Right cardiac atrium (tissue), 5 donors: ENCODE results near the gene TAGLN3. TPM values are rescaled to one million over a fixed set of nuclear protein-coding genes. Genes with fewer than 3 reads are reported as not detected.
A peak's percentile ranks its signal among the peaks of the same experiment; 100 is the strongest.

Experiments
- ATAC-seq, 2 donors: fragments of 200-7000 bp; cut with Tn5 transposase; one replicate each; pipeline versions ENCODE4 v1.8.0 to v1.9.1; 2020; ENCODE audit warnings: moderate library complexity in 2 of 2, mild to moderate bottlenecking in 1 of 2
- DNase-seq, 3 donors: peaks; one replicate each; pipeline ENCODE4 v3.0.0-alpha.2; 2020
- H3K27ac ChIP-seq: one replicate; pipeline ENCODE4 v1.5.1; 2013; ENCODE audit warnings: mild to moderate bottlenecking, low read length, control low read depth, moderate library complexity
- H3K27me3 ChIP-seq: one replicate; pipeline ENCODE4 v1.6.1; 2013; ENCODE audit not compliant: control insufficient read depth, insufficient read depth
- H3K4me1 ChIP-seq: one replicate; pipeline ENCODE4 v1.6.1; 2013; ENCODE audit warnings: low read length; ENCODE audit not compliant: control insufficient read depth, insufficient read depth
- H3K4me3 ChIP-seq: one replicate; pipeline ENCODE4 v1.5.1; 2013; ENCODE audit warnings: low read length, control low read depth
- H3K9me3 ChIP-seq: one replicate; pipeline ENCODE4 v1.6.1; 2013; ENCODE audit warnings: low read length; ENCODE audit not compliant: control insufficient read depth
- WGBS: extraction: QIAGEN DNeasy Blood & Tissue Kit; methylation state at CpG from one replicate; pipeline ENCODE4 v1.1.7; 2013; 5-methylcytosine and 5-hydroxymethylcytosine counted together
- intact Hi-C, 4 donors: fragments of 100-400 bp; cut with DNase I; formaldehyde crosslinking; loops; one replicate each; pipeline versions ENCODE4 v1.11.0 to v1.14.0; 2022 to 2023
- polyA plus RNA-seq: library from polyadenylated mRNA; stranded (reverse); fragments of 200-250 nt; gene quantifications from one replicate; pipeline ENCODE4 v1.2.3, GENCODE V29; 2013
- total RNA-seq, 4 donors: library from RNA; stranded (reverse); fragmentation: NEBNext Ultra II Directional; extraction: Animal tissue kit (Norgen Biotek cat#: 25700); gene quantifications; one replicate each; pipeline ENCODE4 v1.2.1, GENCODE V29; 2021
- donor health status: healthy with polysubstance abuse.
- donor health status: DM: no; HTN: yes; CAD: no.
- donor health status: DM: no; HTN: no; CAD: no.
- donor health status: DM: no; HTN: yes; CAD: no; lungs with severe emphysema.
- donor health status: DM: yes; HTN: yes; CAD: no.

TAGLN3 gene
- total and polyA plus RNA-seq, 5 donors, result 0.28 to 0.74 (median 0.52) TPM; not detected in 1

GRCh38 chr3:111963424-111963823 is 35.3 kb upstream of the TAGLN3 start:
- no peaks in the 10 kb centered on the region for H3K27me3 ChIP-seq
- ATAC-seq (no peak), DNase-seq (no peak)
- no peaks in the 10 kb centered on the region for H3K9me3 ChIP-seq
- H3K4me1 ChIP-seq, result peaks cover 2% of the 10 kb centered on the region
- intact Hi-C loops, result loop anchor here in 2 of 4 donors (10.0 kb wide), 1 partner anchor 99 kb away; no protein-coding TSS in a partner anchor
- no peak overlapping the region for H3K4me3 ChIP-seq
- WGBS, result 80% methylated on average over 1 of the region's 1 CpG
- no peak overlapping the region for H3K27ac ChIP-seq

DNA sequence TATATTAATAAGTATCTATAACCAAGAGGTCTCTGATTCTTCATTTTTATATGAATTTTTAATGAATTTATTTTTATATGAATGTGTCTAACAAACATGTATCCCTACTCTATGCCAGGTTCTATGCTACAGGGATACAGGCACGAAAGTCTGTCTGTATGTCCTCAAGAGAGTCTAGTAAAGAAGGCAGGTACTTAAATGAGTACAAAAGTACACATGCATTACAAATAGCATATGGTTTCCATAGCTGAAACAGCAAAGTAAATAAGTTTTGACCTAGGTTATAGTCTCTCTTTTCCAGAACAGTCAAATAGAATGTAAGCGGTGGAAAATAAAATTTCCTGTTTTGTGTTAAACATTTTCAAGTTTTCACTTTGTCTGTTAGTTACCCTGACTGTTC is 33.2 kb upstream of the TAGLN3 start:
- ATAC-seq (no peak), DNase-seq (no peak)
- intact Hi-C loops, result loop anchor here in 3 of 4 donors (5.0 to 10.0 kb wide), 3 partner anchors 101 to 248 kb away; no protein-coding TSS in a partner anchor
- Histone ChIP-seq H3K27me3 (no peaks in the 10 kb centered on the region), H3K4me1 (peaks cover 2% of the 10 kb centered on the region), H3K9me3 (no peaks in the 10 kb centered on the region), H3K4me3 (no peak overlapping the region), H3K27ac (no peak overlapping the region)
- WGBS, result 92% methylated on average over 2 of the region's 2 CpGs

DNA sequence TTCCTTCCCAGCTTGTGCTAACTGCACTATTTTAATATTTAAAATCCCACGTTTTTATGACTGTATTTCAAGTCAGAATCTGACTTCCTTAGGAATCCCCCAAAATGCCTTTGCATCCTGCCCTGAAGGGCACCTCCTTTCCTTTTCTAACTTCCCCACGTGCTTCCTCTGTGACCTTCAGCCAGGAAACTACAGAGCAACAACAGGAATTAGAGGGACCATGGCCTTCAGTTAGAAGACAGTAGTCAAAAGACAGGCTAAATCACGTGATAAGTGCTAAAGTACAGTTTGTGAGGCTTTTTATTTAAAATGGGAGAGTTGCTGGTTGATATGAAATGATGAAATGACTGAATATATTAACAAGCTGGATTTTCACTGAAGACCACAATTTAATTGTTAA is 31.7 kb upstream of the TAGLN3 start:
- H3K4me1 ChIP-seq, result peaks cover 2% of the 10 kb centered on the region
- DNase-seq (no peak), ATAC-seq (peak in 1 of 2 donors; percentile 80)
- intact Hi-C loops, result loop anchor here in 3 of 4 donors (2.0 to 10.0 kb wide), 4 partner anchors 102 to 250 kb away; no protein-coding TSS in a partner anchor
- WGBS, result 26% methylated on average over 3 of the region's 3 CpGs
- H3K27me3 ChIP-seq, result no peaks in the 10 kb centered on the region
- H3K9me3 ChIP-seq, result no peaks in the 10 kb centered on the region
- no peak overlapping the region for H3K4me3 ChIP-seq
- no peak overlapping the region for H3K27ac ChIP-seq

GRCh38 chr3:111967651-111968274 is 31.0 kb upstream of the TAGLN3 start:
- Histone ChIP-seq H3K4me1 (peaks cover 2% of the 10 kb centered on the region), H3K27ac (no peak overlapping the region), H3K9me3 (no peaks in the 10 kb centered on the region), H3K27me3 (no peaks in the 10 kb centered on the region), H3K4me3 (no peak overlapping the region)
- intact Hi-C loops, result loop anchor here (2.0 to 10.0 kb wide), 4 partner anchors 103 to 251 kb away; no protein-coding TSS in a partner anchor
- peak; percentile 79 to 91 (median 83) for DNase-seq
- peak; percentile 90 to 92 for ATAC-seq
- WGBS, result 10% methylated on average over 8 of the region's 8 CpGs

DNA sequence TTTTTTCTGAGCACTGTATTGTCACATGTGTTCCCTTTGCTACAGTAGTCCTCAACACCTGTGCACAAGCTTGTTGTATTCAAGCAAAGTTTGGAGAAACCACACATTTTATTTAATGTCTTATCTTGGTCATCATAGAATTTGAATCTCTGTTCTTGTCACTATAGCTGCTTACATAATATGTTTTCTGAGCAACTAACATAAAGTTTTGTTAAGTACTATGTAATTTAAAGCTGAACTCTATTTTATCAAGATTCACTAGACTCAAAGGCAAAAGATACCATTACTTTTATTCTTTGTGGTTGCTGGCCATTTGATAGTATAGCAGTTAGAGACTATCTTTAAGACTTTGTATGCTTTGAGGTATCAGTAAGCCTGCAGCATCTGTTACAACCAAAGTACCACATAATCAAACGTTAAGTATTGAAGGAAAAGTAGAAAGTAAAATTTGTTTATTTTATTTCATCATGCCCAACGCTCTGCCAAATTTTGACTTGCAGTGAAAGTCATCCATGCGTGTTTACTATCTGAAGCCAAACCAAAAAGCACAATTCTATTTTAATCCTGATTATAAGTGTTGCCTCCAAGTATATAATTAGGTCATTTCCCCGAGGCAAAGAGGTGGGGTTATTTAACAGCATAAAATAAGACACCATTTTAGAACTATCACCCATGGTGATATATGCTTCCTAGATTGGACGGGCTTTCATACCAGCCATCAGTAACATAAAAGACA is 30.2 kb upstream of the TAGLN3 start:
- DNase-seq, result no peak
- Histone ChIP-seq H3K4me1 (peaks cover 2% of the 10 kb centered on the region), H3K9me3 (no peaks in the 10 kb centered on the region), H3K27me3 (no peaks in the 10 kb centered on the region), H3K27ac (no peak overlapping the region), H3K4me3 (no peak overlapping the region)
- intact Hi-C loops, result loop anchor here (2.0 to 10.0 kb wide), 4 partner anchors 104 to 252 kb away; no protein-coding TSS in a partner anchor
- ATAC-seq, result no peak
- WGBS, result 30% methylated on average over 5 of the region's 5 CpGs

- Histone ChIP-seq H3K27ac (no peak overlapping the region), H3K27me3 (no peaks in the 10 kb centered on the region), H3K4me1 (peaks cover 2% of the 10 kb centered on the region), H3K9me3 (no peaks in the 10 kb centered on the region), H3K4me3 (no peak overlapping the region)
- DNase-seq, result no peak
- 71% methylated on average over 3 of the region's 3 CpGs for WGBS
- no peak for ATAC-seq
- intact Hi-C loops, result loop anchor here in 1 of 4 donors (5.0 kb wide), 1 partner anchor 108 kb away; no protein-coding TSS in a partner anchor
These were observed 28.3 kb upstream of the TAGLN3 start for GRCh38 chr3:111970376-111970775.

DNA sequence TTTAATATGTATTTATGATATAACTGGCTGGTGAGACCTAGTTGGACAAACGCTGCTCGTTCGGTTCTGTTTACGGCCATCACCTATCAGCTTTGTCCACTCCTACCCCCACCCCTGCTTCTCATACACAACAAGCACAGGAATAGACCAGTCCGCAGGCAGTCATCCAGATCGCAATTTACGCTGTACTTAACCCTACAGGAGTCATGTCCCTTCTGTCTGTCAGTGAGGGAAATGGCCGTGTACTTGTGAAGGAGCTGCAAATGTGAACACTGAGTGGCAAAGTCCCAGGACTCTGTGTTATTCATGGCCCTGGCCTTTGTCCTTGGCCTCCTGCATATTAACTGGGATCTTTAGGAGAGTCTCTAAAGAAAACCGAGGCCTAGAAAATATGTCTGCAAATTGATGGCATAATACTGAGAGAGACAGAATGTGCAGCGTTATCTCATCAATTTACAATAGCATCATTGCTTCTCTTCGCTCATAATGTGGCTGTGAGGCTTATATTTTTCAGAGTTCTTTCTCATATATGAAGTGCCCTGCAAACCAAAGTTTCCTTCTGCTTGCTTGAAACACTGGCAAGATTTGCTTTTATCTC is 27.1 kb upstream of the TAGLN3 start:
- ATAC-seq (peak; percentile 62 to 76), DNase-seq (peak; percentile 18 to 40 (median 38))
- WGBS, result 67% methylated on average over 11 of the region's 11 CpGs
- Histone ChIP-seq H3K9me3 (no peaks in the 10 kb centered on the region), H3K4me3 (no peak overlapping the region), H3K27ac (peak overlapping the region; percentile 67), H3K27me3 (no peaks in the 10 kb centered on the region), H3K4me1 (peaks cover 2% of the 10 kb centered on the region)
- intact Hi-C loops, result loop anchor here in 1 of 4 donors (5.0 kb wide), 1 partner anchor 109 kb away; no protein-coding TSS in a partner anchor

DNA sequence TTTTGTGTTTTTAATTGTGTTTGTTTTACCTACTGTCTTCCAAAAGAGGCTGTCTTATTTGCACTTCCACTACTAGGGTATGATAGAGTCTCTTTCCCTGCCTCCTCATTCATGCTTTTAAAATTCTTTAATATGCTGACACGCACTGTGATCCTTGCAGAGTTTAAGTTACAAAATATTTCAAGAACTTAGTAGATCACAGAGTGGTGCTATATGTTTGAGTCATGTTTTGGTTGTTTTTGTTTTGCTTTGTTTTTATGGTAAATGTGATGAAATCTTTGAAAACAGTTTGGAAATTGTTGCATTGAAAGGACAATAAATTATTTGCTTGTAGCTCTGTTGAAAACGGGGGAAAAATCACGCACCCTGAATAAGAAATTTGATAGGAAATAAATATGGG is 25.8 kb upstream of the TAGLN3 start:
- Histone ChIP-seq H3K27ac (no peak overlapping the region), H3K4me1 (no peaks in the 10 kb centered on the region), H3K9me3 (no peaks in the 10 kb centered on the region), H3K27me3 (no peaks in the 10 kb centered on the region), H3K4me3 (no peak overlapping the region)
- 53% methylated on average over 3 of the region's 3 CpGs for WGBS
- DNase-seq, result no peak
- no peak for ATAC-seq
- intact Hi-C loops, result loop anchor here in 1 of 4 donors (5.0 kb wide), 1 partner anchor 111 kb away; no protein-coding TSS in a partner anchor

DNA sequence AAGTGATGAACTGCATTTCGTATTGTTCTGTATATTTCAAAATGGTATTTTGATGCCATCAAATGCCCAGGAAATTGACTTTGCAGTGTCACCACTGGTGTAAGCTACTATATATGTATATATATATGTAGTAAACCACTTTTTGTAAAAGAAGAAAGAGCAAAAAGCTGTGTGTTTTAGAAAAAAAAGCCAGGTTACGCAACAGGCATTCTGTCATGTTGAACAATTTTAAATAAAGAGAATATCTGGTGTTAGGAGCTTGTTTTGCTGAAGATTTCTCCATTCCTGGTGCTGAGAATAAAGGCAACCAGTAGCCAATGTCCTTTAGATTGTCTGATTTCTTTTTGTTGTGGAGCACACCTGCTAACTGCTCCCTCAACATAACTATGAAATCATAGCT is 23.6 kb upstream of the TAGLN3 start:
- DNase-seq, result no peak
- no peak for ATAC-seq
- Histone ChIP-seq H3K9me3 (no peaks in the 10 kb centered on the region), H3K4me3 (no peak overlapping the region), H3K27ac (no peak overlapping the region), H3K27me3 (no peaks in the 10 kb centered on the region), H3K4me1 (no peaks in the 10 kb centered on the region)
- intact Hi-C loops, result no loop called here
- WGBS, result 68% methylated on average over 2 of the region's 2 CpGs

DNA sequence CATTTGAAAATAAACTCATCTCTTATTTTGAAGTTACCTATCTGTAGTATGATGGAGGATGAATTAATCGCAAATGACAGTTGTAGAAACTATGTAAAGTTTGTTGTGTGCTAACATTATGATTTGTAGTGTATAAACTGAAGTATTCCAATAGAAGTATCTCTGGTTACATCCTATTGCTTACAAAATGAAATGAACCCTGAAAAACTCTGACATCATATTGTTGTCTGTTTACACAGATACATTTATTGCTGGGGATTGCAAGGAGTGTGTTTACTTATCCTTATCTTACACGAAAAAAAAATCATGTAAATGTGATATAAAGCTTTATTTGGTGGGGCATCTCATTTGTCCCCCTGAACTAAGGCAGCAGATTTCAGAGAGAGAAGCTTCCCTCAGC is 22.5 kb upstream of the TAGLN3 start:
- 70% methylated on average over 2 of the region's 2 CpGs for WGBS
- Histone ChIP-seq H3K4me3 (no peak overlapping the region), H3K9me3 (no peaks in the 10 kb centered on the region), H3K27ac (no peak overlapping the region), H3K4me1 (peaks cover 5% of the 10 kb centered on the region), H3K27me3 (no peaks in the 10 kb centered on the region)
- ATAC-seq (no peak), DNase-seq (no peak)
- intact Hi-C loops, result no loop called here
